AG04449 (cell line): ENCODE data around the gene CRYAA.

ENCODE experiments used
- CTCF ChIA-PET: fragments of 350-600 bp; formaldehyde crosslinking; extraction: SDS; loops from one replicate; lab custom pipeline; 2021; ENCODE audit warnings: antibody characterized with exemption; lab: Yijun Ruan, JAX
- POLR2A ChIA-PET: fragments of 400-600, 350-600 bp; formaldehyde crosslinking; extraction: SDS; loops from one replicate; lab custom pipeline; 2020; ENCODE audit warnings: antibody characterized with exemption, inconsistent platforms; lab: Yijun Ruan, JAX
- DNase-seq: peaks from one replicate; pipeline ENCODE4 v3.0.0-alpha.2; 2010; ENCODE audit warnings: low read depth, low spot score
- H3K4me3 ChIP-seq: 2 replicates; pipeline ENCODE4 v1.5.1; 2011; ENCODE audit warnings: low read depth, mild to moderate bottlenecking, control low read depth, low read length
- TF ChIP-seq, protein P1 (sequence below): IDR thresholded peaks from one replicate; pipeline ENCODE4 v1.5.1; 2011; ENCODE audit warnings: mild to moderate bottlenecking, moderate library complexity, low read length, control low read depth, inconsistent platforms; ENCODE audit not compliant: insufficient read depth; ENCODE audit errors: missing control alignments

CRYAA gene

DNA sequence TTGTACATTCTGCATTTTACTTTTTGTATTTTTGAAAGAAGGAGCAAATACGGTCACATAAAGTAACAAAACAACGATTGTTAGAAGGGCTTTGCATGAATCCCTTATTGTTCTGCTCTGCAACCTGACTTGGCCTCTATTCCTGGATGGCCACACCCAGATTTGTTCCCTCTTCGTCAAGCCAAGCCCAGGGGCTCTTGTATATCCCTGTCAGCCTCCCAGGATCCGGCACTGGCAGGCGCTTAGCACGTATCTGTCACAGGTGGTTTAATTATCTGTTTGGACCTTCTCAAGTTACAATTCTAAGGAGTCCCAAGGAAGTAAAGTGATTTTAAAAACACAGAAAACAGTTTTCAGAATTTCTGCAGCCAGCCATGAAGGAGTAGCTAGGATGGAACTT, 28.0 kb downstream of the CRYAA start:
- H3K4me3 ChIP-seq = no peak overlapping the region
- DNase-seq = no peak
- POLR2A ChIA-PET = interaction anchor here (0.7 kb wide), 1 partner anchor 137 kb away, joined by 3 read pairs; no protein-coding TSS in a partner anchor
- CTCF ChIA-PET = no interaction called here
- TF ChIP-seq, protein P1, sequence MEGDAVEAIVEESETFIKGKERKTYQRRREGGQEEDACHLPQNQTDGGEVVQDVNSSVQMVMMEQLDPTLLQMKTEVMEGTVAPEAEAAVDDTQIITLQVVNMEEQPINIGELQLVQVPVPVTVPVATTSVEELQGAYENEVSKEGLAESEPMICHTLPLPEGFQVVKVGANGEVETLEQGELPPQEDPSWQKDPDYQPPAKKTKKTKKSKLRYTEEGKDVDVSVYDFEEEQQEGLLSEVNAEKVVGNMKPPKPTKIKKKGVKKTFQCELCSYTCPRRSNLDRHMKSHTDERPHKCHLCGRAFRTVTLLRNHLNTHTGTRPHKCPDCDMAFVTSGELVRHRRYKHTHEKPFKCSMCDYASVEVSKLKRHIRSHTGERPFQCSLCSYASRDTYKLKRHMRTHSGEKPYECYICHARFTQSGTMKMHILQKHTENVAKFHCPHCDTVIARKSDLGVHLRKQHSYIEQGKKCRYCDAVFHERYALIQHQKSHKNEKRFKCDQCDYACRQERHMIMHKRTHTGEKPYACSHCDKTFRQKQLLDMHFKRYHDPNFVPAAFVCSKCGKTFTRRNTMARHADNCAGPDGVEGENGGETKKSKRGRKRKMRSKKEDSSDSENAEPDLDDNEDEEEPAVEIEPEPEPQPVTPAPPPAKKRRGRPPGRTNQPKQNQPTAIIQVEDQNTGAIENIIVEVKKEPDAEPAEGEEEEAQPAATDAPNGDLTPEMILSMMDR = no peak

DNA sequence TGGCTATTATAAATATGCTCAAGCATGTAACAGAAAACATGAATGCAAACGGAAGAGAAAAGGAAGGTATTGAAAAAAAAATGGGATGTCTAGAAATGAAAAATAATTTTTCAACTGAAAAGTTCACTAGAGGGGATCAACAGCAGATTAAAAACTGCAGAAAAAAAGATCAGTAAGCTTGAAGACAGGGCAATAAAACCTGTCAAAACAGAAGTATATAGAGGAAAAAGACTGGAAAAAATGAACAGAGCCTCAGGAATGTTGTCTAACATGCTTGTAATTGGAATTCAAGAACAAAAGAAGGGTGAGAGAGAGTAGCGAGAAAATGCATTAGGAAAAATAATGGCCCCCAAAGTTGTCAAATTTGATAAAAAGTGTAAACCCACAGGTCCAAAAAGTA, 29.6 kb downstream of the CRYAA start:
- CTCF ChIA-PET = interaction anchor here (1.3 kb wide), 1 partner anchor 447 kb away, joined by 4 read pairs; no protein-coding TSS in a partner anchor
- POLR2A ChIA-PET = no interaction called here
- no peak for DNase-seq
- no peak overlapping the region for H3K4me3 ChIP-seq
- TF ChIP-seq, protein P1 = no peak

DNA sequence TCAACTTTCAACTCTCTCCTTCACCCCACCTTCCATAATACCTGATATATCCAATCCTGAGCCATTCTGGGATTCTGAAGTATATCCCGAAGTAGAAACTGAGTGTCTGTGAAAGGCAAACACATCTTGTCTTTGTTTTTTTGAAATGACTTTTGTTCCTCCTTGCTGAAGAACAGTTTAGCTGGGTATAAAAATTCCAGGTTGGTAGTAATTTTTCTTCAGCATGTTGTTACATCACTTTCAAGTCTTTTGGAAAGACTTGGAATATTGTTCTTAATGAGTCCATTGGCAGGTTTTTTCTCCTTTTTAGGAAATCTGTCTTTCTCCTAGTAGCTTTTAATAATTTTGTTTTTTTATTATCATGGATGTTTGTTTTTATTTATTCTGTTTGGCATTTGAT, 32.7 kb downstream of the CRYAA start:
- ChIA-PET POLR2A (no interaction called here), CTCF (no interaction called here)
- no peak overlapping the region for H3K4me3 ChIP-seq
- TF ChIP-seq, protein P1 = no peak
- no peak for DNase-seq

DNA sequence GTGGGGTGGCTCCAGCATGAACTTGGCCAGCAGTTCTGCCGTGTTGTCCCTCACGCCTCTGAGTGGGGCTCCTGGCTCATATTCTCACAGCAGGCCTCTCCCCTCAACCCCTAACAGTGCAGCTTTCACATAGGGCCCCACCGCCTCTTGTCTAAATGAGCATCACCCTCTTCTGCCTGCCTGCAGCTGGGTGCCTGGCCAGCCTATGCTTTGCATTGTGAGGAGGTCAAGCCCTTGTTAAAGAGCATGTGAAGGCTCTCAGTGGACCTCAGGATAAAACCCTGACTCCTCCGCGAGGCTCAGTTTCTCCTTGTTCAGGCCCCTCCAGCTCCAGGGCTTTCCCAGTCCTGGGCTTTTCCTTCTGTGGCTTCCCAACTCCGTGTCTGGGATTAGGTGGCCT, 34.8 kb downstream of the CRYAA start:
- no peak overlapping the region for H3K4me3 ChIP-seq
- DNase-seq = no peak
- ChIA-PET POLR2A (no interaction called here), CTCF (no interaction called here)
- TF ChIP-seq, protein P1 = no peak

DNA sequence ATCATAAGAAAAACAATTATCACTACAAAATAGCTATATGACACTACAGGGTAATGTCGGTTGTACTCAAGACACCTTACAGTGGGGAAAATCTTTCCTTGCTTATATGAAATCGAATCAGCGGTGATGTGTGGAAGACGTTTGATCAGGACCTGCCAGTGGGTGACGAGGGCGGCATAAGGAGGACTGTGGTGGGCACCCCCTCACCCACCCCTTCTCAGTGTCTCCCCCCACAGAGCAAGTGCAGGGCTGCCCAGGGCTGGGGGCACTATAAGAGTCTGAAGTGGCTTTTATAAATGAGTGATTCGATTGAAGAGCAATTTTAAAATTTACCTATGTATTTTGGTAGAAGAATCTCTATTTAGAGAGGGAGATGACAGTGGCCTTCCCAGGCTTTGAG, 35.8 kb downstream of the CRYAA start:
- POLR2A ChIA-PET = no interaction called here

DNA sequence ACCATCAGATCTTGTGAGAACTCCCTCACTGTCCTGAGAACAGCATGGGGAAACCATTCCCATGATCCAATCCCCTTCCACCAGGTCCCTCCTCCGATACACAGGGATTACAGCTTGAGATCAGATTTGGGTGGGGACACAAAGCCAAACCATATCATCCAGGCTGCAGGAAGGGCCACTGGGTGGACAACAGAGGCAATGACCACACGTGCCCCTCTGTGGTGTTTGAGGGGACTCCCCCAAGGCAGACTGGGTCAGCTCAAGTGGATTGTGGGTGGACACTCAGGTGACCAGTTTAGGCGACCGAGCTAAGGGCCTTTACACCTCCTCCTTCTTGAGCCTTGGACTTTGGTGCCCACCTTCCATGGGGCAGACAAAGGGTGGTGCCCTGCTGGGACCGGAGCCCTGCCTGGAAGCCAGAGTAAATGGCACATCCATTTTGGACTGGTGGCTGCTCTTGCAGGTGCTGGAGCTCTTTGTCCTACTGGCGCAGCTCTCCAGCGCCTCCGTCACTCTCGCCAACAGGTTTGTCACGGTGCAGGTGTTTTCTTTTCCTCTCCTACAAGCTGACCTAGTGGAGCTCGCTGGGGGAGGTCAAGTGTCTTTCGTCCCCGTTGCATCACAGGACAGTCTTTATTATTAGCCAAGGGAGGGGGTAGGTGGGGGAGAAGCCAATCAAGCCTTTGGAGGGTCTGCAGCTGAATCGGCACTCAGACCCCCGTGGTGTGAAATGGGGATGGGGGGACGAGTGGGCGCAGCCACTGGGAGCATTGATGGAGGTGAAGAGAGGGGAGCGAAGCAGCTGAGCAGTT, 37.6 kb downstream of the CRYAA start:
- H3K4me3 ChIP-seq = no peak overlapping the region
- POLR2A ChIA-PET = no interaction called here
- DNase-seq = no peak
- CTCF ChIA-PET = interaction anchor here (1.2 kb wide), 1 partner anchor 439 kb away, joined by 3 read pairs; no protein-coding TSS in a partner anchor
- TF ChIP-seq, protein P1 = no peak

More for the DNA sequence above, 35.8 kb downstream of the CRYAA start:
- CTCF ChIA-PET = no interaction called here
- DNase-seq = no peak
- TF ChIP-seq, protein P1 = no peak
- no peak overlapping the region for H3K4me3 ChIP-seq
